Astrocyte (in vitro differentiated cells and primary cell): ENCODE results near the gene PPM1B.

Source experiments
- EZH2 ChIP-seq: IDR thresholded peaks from 2 replicates; pipeline ENCODE4 v1.6.1; 2012; ENCODE audit warnings: mild to moderate bottlenecking, low read length, inconsistent platforms; ENCODE audit not compliant: insufficient read depth
- TF ChIP-seq, protein P1 (sequence below): IDR thresholded peaks from 2 replicates; pipeline ENCODE4 v1.5.1; 2011; ENCODE audit warnings: low read depth, mild to moderate bottlenecking, inconsistent platforms, low read length, moderate library complexity; ENCODE audit not compliant: insufficient read depth

GRCh38 chr2:44189104-44189503 lies 20.4 kb downstream of the PPM1B start:
- TF ChIP-seq EZH2 = no peak
- TF ChIP-seq, protein P1, sequence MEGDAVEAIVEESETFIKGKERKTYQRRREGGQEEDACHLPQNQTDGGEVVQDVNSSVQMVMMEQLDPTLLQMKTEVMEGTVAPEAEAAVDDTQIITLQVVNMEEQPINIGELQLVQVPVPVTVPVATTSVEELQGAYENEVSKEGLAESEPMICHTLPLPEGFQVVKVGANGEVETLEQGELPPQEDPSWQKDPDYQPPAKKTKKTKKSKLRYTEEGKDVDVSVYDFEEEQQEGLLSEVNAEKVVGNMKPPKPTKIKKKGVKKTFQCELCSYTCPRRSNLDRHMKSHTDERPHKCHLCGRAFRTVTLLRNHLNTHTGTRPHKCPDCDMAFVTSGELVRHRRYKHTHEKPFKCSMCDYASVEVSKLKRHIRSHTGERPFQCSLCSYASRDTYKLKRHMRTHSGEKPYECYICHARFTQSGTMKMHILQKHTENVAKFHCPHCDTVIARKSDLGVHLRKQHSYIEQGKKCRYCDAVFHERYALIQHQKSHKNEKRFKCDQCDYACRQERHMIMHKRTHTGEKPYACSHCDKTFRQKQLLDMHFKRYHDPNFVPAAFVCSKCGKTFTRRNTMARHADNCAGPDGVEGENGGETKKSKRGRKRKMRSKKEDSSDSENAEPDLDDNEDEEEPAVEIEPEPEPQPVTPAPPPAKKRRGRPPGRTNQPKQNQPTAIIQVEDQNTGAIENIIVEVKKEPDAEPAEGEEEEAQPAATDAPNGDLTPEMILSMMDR = no peak
